NCI-H187 treated with DMSO at 0.1 percent for 48 hours (cell line): Measurements from ENCODE around the gene CTPS1.

Source experiments
- DNase-seq: peaks from one replicate; lab custom pipeline; 2025; lab: John Stamatoyannopoulos, UW

Gene CTPS1

GRCh38 chr1:41003127-41003639 is 23.7 kb downstream of the CTPS1 start:
- DNase-seq: no peak

GRCh38 chr1:41003640-41004220 is 24.2 kb downstream of the CTPS1 start:
- DNase-seq: peak; percentile 54

- no peak for DNase-seq
Observed at GRCh38 chr1:41005876-41006275, 26.4 kb downstream of the CTPS1 start.

- DNase-seq: no peak
Observed at GRCh38 chr1:41006942-41007865, 27.7 kb downstream of the CTPS1 start.

GRCh38 chr1:41009466-41009865 is 30.0 kb downstream of the CTPS1 start:
- no peak for DNase-seq

DNA sequence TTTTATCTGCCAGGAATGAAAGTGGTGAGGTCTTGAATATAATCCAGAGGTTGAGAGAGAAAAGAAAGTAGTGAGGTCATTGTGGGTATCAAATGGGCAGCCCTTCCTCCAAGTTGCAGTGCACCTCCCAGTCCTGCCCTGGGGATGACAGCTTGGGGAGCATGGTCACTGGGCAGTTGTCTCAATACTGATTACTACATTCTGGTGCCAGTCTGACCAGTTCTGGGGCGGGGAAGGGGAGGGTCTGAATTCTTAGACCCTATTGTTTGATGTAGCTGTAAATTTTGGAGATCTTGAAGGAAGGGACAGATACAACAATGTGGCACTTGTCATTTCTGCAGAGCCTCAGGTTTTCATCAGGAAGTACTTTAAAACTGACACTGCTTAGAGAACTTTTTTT is 30.8 kb downstream of the CTPS1 start:
- DNase-seq: no peak

DNA sequence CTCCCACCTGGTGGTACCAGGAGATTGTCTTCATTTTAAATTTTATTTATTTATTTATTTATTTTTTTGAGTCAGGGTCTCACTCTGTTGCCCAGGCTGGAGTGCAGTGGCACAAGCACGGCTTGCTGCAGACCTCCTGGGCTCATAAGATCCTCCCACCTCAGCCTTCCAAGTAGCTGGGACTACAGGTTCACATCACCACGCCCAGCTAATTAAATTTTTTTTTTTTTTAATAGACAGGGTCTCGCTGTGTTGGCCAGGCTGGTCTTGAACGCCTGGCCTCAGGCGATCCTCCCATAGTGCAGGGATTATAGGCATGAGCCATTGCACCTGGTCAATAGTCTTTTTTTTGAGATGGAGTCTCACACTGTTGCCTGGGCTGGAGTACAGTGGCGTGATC is 33.5 kb downstream of the CTPS1 start:
- DNase-seq: no peak

DNA sequence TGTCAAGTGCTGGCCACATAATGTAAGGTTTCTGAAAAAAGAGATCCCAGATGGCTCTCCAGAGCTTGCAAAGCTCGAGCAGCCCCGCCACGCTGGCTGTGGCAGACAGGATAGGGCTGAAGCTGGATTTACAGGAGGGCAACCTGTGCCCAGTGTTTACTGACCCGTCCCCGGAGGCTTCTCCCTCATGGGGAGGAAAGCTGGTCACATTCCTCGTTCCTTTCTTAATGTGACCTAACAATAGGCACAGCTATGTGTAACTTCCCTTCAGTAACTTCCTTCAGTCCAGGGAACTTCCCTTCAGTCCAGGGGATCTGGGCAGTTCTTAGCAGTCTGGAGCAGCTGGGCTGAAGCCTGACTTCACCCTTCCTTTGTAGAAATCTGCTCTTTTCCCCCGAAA is 34.3 kb downstream of the CTPS1 start:
- no peak for DNase-seq

DNA sequence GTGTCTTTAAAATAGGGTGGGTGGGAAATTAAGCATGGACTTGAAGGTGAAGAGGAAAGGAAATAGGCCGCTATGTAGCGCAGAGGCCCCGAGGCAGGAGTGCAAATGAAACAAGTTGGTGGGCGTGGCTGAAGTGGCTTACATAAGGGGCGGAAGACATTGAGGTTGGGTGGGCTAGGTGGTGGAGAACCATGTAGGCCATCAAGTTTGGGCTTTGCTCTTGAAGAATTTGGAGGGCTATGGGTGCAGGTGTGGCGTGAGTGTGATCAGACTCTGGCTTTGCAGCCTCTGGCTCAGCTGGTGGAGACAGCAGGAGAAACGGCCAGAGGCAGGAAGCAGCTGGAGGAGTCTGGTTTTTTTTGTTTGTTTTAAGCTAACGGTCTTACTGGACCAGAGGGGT is 35.4 kb downstream of the CTPS1 start:
- no peak for DNase-seq

GRCh38 chr1:41015281-41015896 is 35.9 kb downstream of the CTPS1 start:
- no peak for DNase-seq

- DNase-seq: no peak
Observed at GRCh38 chr1:41015897-41016470, 36.5 kb downstream of the CTPS1 start.

GRCh38 chr1:41017141-41018017 is 37.9 kb downstream of the CTPS1 start:
- no peak for DNase-seq

DNA sequence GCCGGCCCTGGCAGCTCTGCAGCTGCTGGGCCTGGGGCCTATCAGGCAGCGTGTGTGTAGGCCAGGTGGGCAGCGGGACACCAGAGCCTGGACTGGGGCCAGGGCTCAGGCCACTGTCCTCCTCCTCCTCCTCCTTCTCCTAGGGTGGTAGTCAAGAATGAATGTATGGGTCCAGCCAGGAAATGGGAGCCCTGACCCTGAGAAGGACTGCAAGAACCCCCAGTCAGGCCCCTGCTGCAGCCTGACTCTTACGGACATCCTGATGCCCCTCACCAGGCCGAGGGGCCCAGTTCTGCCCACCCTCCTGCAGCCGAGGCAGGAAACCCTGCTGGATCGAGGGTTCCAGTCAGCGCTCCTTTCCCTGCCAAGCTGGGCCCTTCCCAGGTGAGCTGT is 38.5 kb downstream of the CTPS1 start:
- no peak for DNase-seq

DNA sequence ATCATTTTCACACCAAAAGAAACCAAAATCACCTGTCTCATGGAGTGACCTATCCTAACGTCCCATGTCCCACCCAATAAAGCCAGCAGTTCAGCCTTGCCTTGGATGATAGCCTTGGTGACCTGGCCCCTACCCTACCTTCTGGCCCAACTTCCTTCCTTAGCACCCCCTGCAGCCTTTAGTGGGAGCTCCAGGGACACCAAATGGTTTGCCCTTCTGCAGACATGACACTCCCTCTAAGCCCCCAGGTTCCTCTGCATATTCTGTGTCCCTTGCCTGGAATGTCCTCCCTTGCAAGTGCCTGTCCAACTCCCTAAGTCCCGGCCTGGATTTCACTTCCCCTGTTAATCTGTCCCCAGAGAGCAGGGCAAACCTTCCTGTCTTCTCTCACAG is 39.9 kb downstream of the CTPS1 start:
- DNase-seq: no peak

DNA sequence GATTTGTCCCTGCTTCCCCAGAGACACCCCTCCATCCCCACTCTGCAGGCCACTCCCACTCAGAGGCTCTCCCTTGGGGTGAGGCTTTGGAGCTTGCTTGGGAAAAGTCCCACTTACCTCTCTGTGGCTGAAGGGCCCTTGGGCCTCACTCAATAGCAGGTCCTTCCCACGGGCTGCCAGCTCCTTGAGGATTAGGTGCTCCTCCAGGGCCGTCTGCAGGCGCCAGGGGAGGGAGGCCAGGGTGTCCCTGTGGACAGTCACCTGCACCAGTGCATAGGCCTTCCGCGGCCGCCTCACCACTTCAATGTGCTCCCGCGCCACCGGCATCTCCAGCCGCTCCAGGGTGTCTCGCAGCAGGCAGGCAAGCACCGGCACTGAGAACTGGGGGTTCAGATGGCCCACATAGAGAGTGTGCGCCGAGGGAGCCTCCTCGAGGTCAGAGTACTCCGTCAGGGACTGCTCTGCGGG is 40.6 kb downstream of the CTPS1 start:
- DNase-seq: no peak

- DNase-seq: no peak
Observed at GRCh38 chr1:41020654-41021053, 41.2 kb downstream of the CTPS1 start.

- no peak for DNase-seq
Observed at GRCh38 chr1:41021526-41022308, 42.2 kb downstream of the CTPS1 start, which contains the start of gene SLFNL1. Gene SLFNL1 (minus strand): TSS chr1:41021725. CDS start chr1:41020660, 1,065 bp downstream.

GRCh38 chr1:41022424-41022823 is 42.9 kb downstream of the CTPS1 start:
- no peak for DNase-seq

DNA sequence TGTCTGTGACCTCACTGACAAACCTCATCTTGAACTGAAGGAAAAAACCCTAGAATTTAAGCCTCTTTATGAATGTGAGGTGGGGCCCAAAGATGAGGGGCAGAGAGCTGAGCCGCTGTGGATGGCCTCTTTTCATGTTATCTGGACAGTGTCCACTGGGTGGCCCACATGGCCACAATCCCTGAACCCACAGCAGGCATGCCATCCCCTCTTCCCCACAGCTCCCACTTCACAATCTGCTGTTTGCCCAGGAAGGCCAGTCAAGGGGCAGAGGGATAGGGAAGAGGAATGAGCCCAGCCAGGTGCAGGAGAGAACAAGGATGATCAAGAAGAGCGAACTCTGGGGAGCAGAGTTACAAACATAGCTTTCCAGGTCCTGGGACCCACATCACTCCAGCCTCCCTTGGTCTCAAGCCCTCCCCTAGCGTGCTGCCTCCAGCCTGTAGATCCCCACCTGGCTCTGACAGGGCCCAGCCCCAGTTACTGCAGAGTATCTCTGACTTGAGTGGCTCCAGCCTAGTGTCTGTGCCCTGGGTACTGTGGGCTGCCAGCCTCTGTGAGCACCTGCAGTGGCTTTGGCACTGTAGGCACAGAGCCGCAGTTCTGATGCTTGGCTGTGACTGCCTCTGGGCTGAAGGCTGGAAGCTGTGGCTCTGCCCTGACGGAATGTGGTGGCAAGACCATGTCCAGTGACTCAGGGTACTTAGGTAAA is 43.9 kb downstream of the CTPS1 start:
- DNase-seq: no peak

DNA sequence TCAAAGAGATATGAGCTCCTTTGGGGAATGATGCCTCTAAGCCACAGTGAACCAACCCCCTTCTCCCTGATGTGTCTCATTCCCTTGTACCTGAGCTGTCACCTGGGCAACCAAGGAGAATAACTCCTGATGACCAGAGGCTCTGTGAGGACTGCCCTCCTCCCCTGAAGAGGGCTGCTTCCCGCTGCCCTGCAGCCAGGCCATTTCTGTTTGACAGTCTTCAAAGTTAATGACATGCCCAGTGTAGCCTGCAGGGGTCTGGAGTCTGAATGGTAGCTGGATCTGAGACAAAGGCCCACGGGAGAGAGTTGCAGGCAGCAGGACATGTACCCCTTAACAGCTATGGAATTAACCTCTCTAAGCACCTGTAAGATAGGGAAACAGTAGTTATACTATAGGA is 45.5 kb downstream of the CTPS1 start:
- no peak for DNase-seq
